Activated naive CD4-positive, alpha-beta T cell treated with anti-CD3 and anti-CD28 coated beads for 36 hours (primary cell): ENCODE measurements around the gene CARM1. TPM values are rescaled to one million over a fixed set of nuclear protein-coding genes. Genes with fewer than 3 reads are reported as not detected.
"Not testable (repeated sequence)": the region's sequence is repeated elsewhere in the genome, so short reads cannot be mapped to it uniquely, and the experiment has no call there.

Experiments used
- CTCF ChIA-PET: fragments of 350-600 bp; sonication (Branson Sonifier 250); formaldehyde crosslinking; loops from one replicate; lab custom pipeline; 2021; ENCODE audit warnings: antibody characterized with exemption; lab: Charles Lee
- DNase-seq: peaks from one replicate; pipeline ENCODE4 v3.0.0-alpha.2; 2020
- H3K27ac Mint-ChIP-seq: one replicate; pipeline ENCODE4 v1.8.0; 2021; ENCODE audit warnings: mild to moderate bottlenecking, mixed read lengths
- H3K27me3 Mint-ChIP-seq: one replicate; pipeline ENCODE4 v1.8.0; 2021; ENCODE audit warnings: low read depth, mixed read lengths
- H3K36me3 Mint-ChIP-seq: one replicate; pipeline ENCODE4 v1.8.0; 2021; ENCODE audit warnings: low read depth, mixed read lengths
- H3K4me1 Mint-ChIP-seq: one replicate; pipeline ENCODE4 v1.8.0; 2021; ENCODE audit warnings: low read depth, mixed read lengths
- H3K4me3 Mint-ChIP-seq: one replicate; pipeline ENCODE4 v1.8.0; 2021; ENCODE audit warnings: mild to moderate bottlenecking, moderate library complexity, mixed read lengths
- H3K9me3 Mint-ChIP-seq: one replicate; pipeline ENCODE4 v1.8.0; 2021; ENCODE audit warnings: mixed read lengths
- intact Hi-C: fragments of 100-400 bp; cut with micrococcal nuclease; formaldehyde crosslinking; loops from one replicate; pipeline ENCODE4 v1.15.1; 2023
- total RNA-seq, 2 experiments: library from RNA; stranded (reverse); gene quantifications; one replicate each; pipeline ENCODE4 v1.2.3, GENCODE V29; 2021

Gene CARM1
- total RNA-seq, 2 experiments from 2014 or later: 88.4 to 89.3 TPM

- intact Hi-C loops: loop anchor here (1.0 kb wide), 3 partner anchors 32 to 211 kb away; partner anchors contain the start of gene CARM1
Measured at GRCh38 chr19:10928563-10929401, 57.4 kb downstream of the CARM1 start, which contains the start of the genes TIMM29 and YIPF2. Gene TIMM29, plus strand, starts transcription at chr19:10928811. Its CDS starts 12 bp downstream, at chr19:10928823. Gene YIPF2, minus strand, starts transcription at chr19:10928639. Its CDS starts 229 bp downstream, at chr19:10928410.

GRCh38 chr19:10929402-10929794, 58.0 kb downstream of the CARM1 start:
- no peak for DNase-seq
- no peaks in the 10 kb centered on the region for H3K27me3 Mint-ChIP-seq
- H3K4me1 Mint-ChIP-seq: peaks cover 31% of the 10 kb centered on the region
- H3K36me3 Mint-ChIP-seq: peaks cover 7% of the 10 kb centered on the region
- intact Hi-C loops: no loop called here
- CTCF ChIA-PET: interaction anchor here (0.6 to 1.1 kb wide), 2 partner anchors 106 to 286 kb away, joined by 3 read pairs; no protein-coding TSS in a partner anchor
- peak overlapping the region; percentile 94 for H3K4me3 Mint-ChIP-seq
- H3K9me3 Mint-ChIP-seq: no peaks in the 10 kb centered on the region
- H3K27ac Mint-ChIP-seq: no peak overlapping the region

More at GRCh38 chr19:10928563-10929401, 57.4 kb downstream of the CARM1 start, which contains the start of the genes TIMM29 and YIPF2:
- Mint-ChIP-seq H3K4me3 (peak within 1 kb of the TSS; percentile 94), H3K27ac (peak within 1 kb of the TSS; percentile 67), H3K27me3 (no peaks in the 10 kb centered on the region), H3K4me1 (peaks cover 31% of the 10 kb centered on the region), H3K9me3 (no peaks in the 10 kb centered on the region), H3K36me3 (peaks cover 7% of the 10 kb centered on the region)
- CTCF ChIA-PET: no interaction called here
- peak; percentile 98 for DNase-seq

- no peaks in the 10 kb centered on the region for H3K9me3 Mint-ChIP-seq
- CTCF ChIA-PET: interaction anchor here (0.5 to 3.1 kb wide), 7 partner anchors 9 to 271 kb away, joined by 3 to 8 read pairs (median 5); no protein-coding TSS in a partner anchor
- no peak for DNase-seq
- H3K4me1 Mint-ChIP-seq: peaks cover 9% of the 10 kb centered on the region
- no peak overlapping the region for H3K27ac Mint-ChIP-seq
- no peaks in the 10 kb centered on the region for H3K27me3 Mint-ChIP-seq
- no peak overlapping the region for H3K4me3 Mint-ChIP-seq
- H3K36me3 Mint-ChIP-seq: peaks cover 4% of the 10 kb centered on the region
- intact Hi-C loops: loop anchor here (1.0 to 5.0 kb wide), 3 partner anchors 101 to 262 kb away; partner anchors contain the start of gene KANK2
Measured at GRCh38 chr19:10935371-10936059, 64.2 kb downstream of the CARM1 start.

GRCh38 chr19:10936661-10937084, 65.3 kb downstream of the CARM1 start:
- CTCF ChIA-PET: interaction anchor here (0.6 to 3.1 kb wide), 29 partner anchors 9 to 811 kb away, joined by 3 to 11 read pairs (median 4); partner anchors contain the start of genes CARM1 and SMARCA4
- DNase-seq: peak; percentile 46
- Mint-ChIP-seq H3K4me3 (no peak overlapping the region), H3K4me1 (peaks cover 6% of the 10 kb centered on the region), H3K9me3 (no peaks in the 10 kb centered on the region), H3K27ac (no peak overlapping the region), H3K36me3 (peaks cover 1% of the 10 kb centered on the region), H3K27me3 (no peaks in the 10 kb centered on the region)
- intact Hi-C loops: loop anchor here (1.0 to 5.0 kb wide), 3 partner anchors 100 to 261 kb away; partner anchors contain the start of gene KANK2

- not testable (repeated sequence) for H3K9me3 Mint-ChIP-seq, H3K4me3 Mint-ChIP-seq, DNase-seq, H3K36me3 Mint-ChIP-seq, H3K27me3 Mint-ChIP-seq, H3K27ac Mint-ChIP-seq, H3K4me1 Mint-ChIP-seq
- CTCF ChIA-PET: interaction anchor here (0.6 to 2.9 kb wide), 25 partner anchors 11 to 1867 kb away, joined by 3 to 18 read pairs (median 4); no protein-coding TSS in a partner anchor
- intact Hi-C loops: loop anchor here (1.0 to 5.0 kb wide), 4 partner anchors 19 to 155 kb away; no protein-coding TSS in a partner anchor
Measured at GRCh38 chr19:10941649-10942048, 70.3 kb downstream of the CARM1 start.

GRCh38 chr19:10943412-10943811, 72.1 kb downstream of the CARM1 start:
- H3K36me3 Mint-ChIP-seq, DNase-seq, H3K9me3 Mint-ChIP-seq, H3K4me1 Mint-ChIP-seq, H3K27me3 Mint-ChIP-seq, H3K4me3 Mint-ChIP-seq, H3K27ac Mint-ChIP-seq: not testable (repeated sequence)
- CTCF ChIA-PET: interaction anchor here (0.8 to 2.9 kb wide), 4 partner anchors 9 to 28 kb away, joined by 3 to 14 read pairs (median 4); no protein-coding TSS in a partner anchor
- intact Hi-C loops: loop anchor here (2.0 to 5.0 kb wide), 3 partner anchors 34 to 153 kb away; no protein-coding TSS in a partner anchor

GRCh38 chr19:10945264-10945663, 73.9 kb downstream of the CARM1 start:
- CTCF ChIA-PET: interaction anchor here (0.6 to 1.4 kb wide), 3 partner anchors 74 to 341 kb away, joined by 4 to 7 read pairs (median 4); partner anchors contain the start of gene CARM1
- H3K27me3 Mint-ChIP-seq: no peaks in the 10 kb centered on the region
- H3K36me3 Mint-ChIP-seq: no peaks in the 10 kb centered on the region
- no peak overlapping the region for H3K4me3 Mint-ChIP-seq
- peaks cover 4% of the 10 kb centered on the region for H3K4me1 Mint-ChIP-seq
- intact Hi-C loops: no loop called here
- no peak overlapping the region for H3K27ac Mint-ChIP-seq
- no peaks in the 10 kb centered on the region for H3K9me3 Mint-ChIP-seq
- no peak for DNase-seq

GRCh38 chr19:10946958-10947657, 75.8 kb downstream of the CARM1 start:
- no peaks in the 10 kb centered on the region for H3K9me3 Mint-ChIP-seq
- no peak overlapping the region for H3K27ac Mint-ChIP-seq
- DNase-seq: no peak
- H3K36me3 Mint-ChIP-seq: no peaks in the 10 kb centered on the region
- H3K4me3 Mint-ChIP-seq: no peak overlapping the region
- intact Hi-C loops: no loop called here
- H3K27me3 Mint-ChIP-seq: no peaks in the 10 kb centered on the region
- CTCF ChIA-PET: interaction anchor here (0.6 kb wide), 1 partner anchor 93 kb away, joined by 7 read pairs; no protein-coding TSS in a partner anchor
- H3K4me1 Mint-ChIP-seq: peaks cover 3% of the 10 kb centered on the region

- H3K4me3 Mint-ChIP-seq: no peak overlapping the region
Measured at GRCh38 chr19:10952809-10953208, 81.5 kb downstream of the CARM1 start.

GRCh38 chr19:10959277-10959968, 88.1 kb downstream of the CARM1 start:
- H3K27me3 Mint-ChIP-seq, H3K36me3 Mint-ChIP-seq, H3K9me3 Mint-ChIP-seq, H3K27ac Mint-ChIP-seq, intact Hi-C loops, DNase-seq: not testable (repeated sequence)
- CTCF ChIA-PET: interaction anchor here (0.6 to 1.9 kb wide), 5 partner anchors 18 to 549 kb away, joined by 3 to 5 read pairs (median 4); no protein-coding TSS in a partner anchor
- Mint-ChIP-seq H3K4me3 (peak overlapping the region; percentile 84), H3K4me1 (peaks cover 28% of the 10 kb centered on the region)

More at GRCh38 chr19:10952809-10953208, 81.5 kb downstream of the CARM1 start:
- peaks cover 2% of the 10 kb centered on the region for H3K4me1 Mint-ChIP-seq
- no peaks in the 10 kb centered on the region for H3K9me3 Mint-ChIP-seq
- no peak for DNase-seq
- no peaks in the 10 kb centered on the region for H3K36me3 Mint-ChIP-seq
- H3K27me3 Mint-ChIP-seq: no peaks in the 10 kb centered on the region
- intact Hi-C loops: no loop called here
- CTCF ChIA-PET: interaction anchor here (1.3 kb wide), 1 partner anchor 10 kb away, joined by 4 read pairs; no protein-coding TSS in a partner anchor
- no peak overlapping the region for H3K27ac Mint-ChIP-seq
